Endodermal cell (in vitro differentiated cells): Measurements from ENCODE around the gene TNS3. TPM values are rescaled to one million over a fixed set of nuclear protein-coding genes. Genes with fewer than 3 reads are reported as not detected.

Source experiments
- DNase-seq: peaks from one replicate; pipeline ENCODE4 v3.0.0-alpha.2; 2017
- H3K27ac ChIP-seq: 2 replicates; pipeline ENCODE4 v1.5.1; 2013; ENCODE audit warnings: mild to moderate bottlenecking, low read depth, low read length, moderate library complexity
- H3K27me3 ChIP-seq: 2 replicates; pipeline ENCODE4 v1.6.1; 2013; ENCODE audit warnings: mild to moderate bottlenecking, low read length, moderate library complexity; ENCODE audit not compliant: insufficient read depth, control insufficient read depth, poor library complexity, severe bottlenecking
- H3K36me3 ChIP-seq: 2 replicates; pipeline ENCODE4 v1.7.0; 2013; ENCODE audit warnings: mild to moderate bottlenecking, low read length, moderate library complexity; ENCODE audit not compliant: control insufficient read depth, insufficient read depth
- H3K4me1 ChIP-seq: one replicate; pipeline ENCODE4 v1.7.0; 2013; ENCODE audit warnings: low read length; ENCODE audit not compliant: control insufficient read depth, insufficient read depth
- H3K4me3 ChIP-seq: 2 replicates; pipeline ENCODE4 v1.5.1; 2013; ENCODE audit warnings: mild to moderate bottlenecking, low read length, moderate library complexity
- H3K9ac ChIP-seq: 2 replicates; pipeline ENCODE4 v1.6.1; 2013; ENCODE audit warnings: mild to moderate bottlenecking, low read length, moderate library complexity; ENCODE audit not compliant: poor library complexity, severe bottlenecking; ENCODE audit errors: extremely low read depth
- H3K9me3 ChIP-seq: 2 replicates; pipeline ENCODE4 v1.6.1; 2013; ENCODE audit warnings: mild to moderate bottlenecking, low read length, moderate library complexity; ENCODE audit not compliant: control insufficient read depth
- H3K27ac Mint-ChIP-seq: 2 replicates; pipeline ENCODE4 v1.8.0; 2020; ENCODE audit warnings: mixed read lengths
- H3K27me3 Mint-ChIP-seq: 2 replicates; pipeline ENCODE4 v1.8.0; 2021; ENCODE audit warnings: mild to moderate bottlenecking, mixed read lengths; ENCODE audit not compliant: insufficient read depth
- H3K36me3 Mint-ChIP-seq: 2 replicates; pipeline ENCODE4 v1.8.0; 2020; ENCODE audit warnings: low read depth, mixed read lengths
- H3K4me1 Mint-ChIP-seq: 2 replicates; pipeline ENCODE4 v1.8.0; 2020; ENCODE audit warnings: mixed read lengths
- H3K4me3 Mint-ChIP-seq: 2 replicates; pipeline ENCODE4 v1.8.0; 2020; ENCODE audit warnings: mild to moderate bottlenecking, moderate library complexity, mixed read lengths
- H3K9me3 Mint-ChIP-seq: 2 replicates; pipeline ENCODE4 v1.8.0; 2020; ENCODE audit warnings: mild to moderate bottlenecking, mixed read lengths
- WGBS, 2 experiments: methylation state at CpG; one replicate each; pipeline versions ENCODE4 v1.1.5 to v1.1.7; 2013; ENCODE audit warnings: missing lambda C conversion rate in 2 of 2, mixed read lengths in 1 of 2; ENCODE audit not compliant: insufficient coverage in 1 of 2, insufficient read length in 1 of 2; 5-methylcytosine and 5-hydroxymethylcytosine counted together
- total RNA-seq, 2 donors: library from RNA; stranded (reverse); fragmentation: NEBNext Ultra II Directional in 1 of 2; extraction: Animal tissue kit (Norgen Biotek cat#: 25700) in 1 of 2; gene quantifications; 2 replicates in 1 of 2; 3 replicates in 1 of 2; pipeline ENCODE4 v1.2.1, GENCODE V29; 2021
- TF ChIP-seq, protein P1 (sequence below): fragments of 200-600 bp; sonication (generic); conservative IDR thresholded peaks from 2 replicates; pipeline ENCODE4 v1.5.0; 2021; ENCODE audit warnings: antibody characterized with exemption, mild to moderate bottlenecking

Gene TNS3
- total RNA-seq, 2 donors from 2014 or later = 33.8 to 38.5 TPM

DNA sequence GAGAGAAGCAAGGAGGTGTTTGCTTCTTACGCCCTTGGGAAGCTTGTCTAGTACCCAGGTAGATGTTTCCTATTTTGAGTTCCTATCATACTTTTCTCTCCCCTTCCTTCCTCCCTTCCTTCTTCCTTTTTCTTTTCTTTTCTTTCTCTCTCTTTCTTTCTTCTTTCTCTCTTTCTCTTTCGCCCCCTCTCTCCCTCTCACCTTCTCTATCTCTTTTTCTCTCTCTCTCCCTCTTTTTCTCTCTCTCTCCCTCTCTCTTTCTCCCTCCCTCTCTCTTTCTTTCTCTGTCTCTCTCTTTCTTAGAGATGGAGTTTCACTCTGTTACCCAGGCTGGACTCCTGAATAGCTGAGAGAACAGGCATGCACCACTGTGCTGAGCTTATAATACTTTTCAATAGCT is 322.2 kb downstream of the TNS3 start:
- Histone ChIP-seq H3K27ac (no peak overlapping the region), H3K4me3 (no peak overlapping the region), H3K4me1 (no peaks in the 10 kb centered on the region), H3K27me3 (peaks cover 9% of the 10 kb centered on the region), H3K36me3 (no peaks in the 10 kb centered on the region), H3K9me3 (no peaks in the 10 kb centered on the region), H3K9ac (no peak overlapping the region)
- 92 to 96% methylated on average over 1 to 2 of the region's 2 CpGs for WGBS, 2 experiments
- DNase-seq = no peak
- H3K36me3 Mint-ChIP-seq = no peaks in the 10 kb centered on the region
- H3K27ac Mint-ChIP-seq = no peak overlapping the region
- H3K4me3 Mint-ChIP-seq = no peak overlapping the region
- TF ChIP-seq, protein P1, sequence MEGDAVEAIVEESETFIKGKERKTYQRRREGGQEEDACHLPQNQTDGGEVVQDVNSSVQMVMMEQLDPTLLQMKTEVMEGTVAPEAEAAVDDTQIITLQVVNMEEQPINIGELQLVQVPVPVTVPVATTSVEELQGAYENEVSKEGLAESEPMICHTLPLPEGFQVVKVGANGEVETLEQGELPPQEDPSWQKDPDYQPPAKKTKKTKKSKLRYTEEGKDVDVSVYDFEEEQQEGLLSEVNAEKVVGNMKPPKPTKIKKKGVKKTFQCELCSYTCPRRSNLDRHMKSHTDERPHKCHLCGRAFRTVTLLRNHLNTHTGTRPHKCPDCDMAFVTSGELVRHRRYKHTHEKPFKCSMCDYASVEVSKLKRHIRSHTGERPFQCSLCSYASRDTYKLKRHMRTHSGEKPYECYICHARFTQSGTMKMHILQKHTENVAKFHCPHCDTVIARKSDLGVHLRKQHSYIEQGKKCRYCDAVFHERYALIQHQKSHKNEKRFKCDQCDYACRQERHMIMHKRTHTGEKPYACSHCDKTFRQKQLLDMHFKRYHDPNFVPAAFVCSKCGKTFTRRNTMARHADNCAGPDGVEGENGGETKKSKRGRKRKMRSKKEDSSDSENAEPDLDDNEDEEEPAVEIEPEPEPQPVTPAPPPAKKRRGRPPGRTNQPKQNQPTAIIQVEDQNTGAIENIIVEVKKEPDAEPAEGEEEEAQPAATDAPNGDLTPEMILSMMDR = no peak
- H3K27me3 Mint-ChIP-seq = peaks cover 24% of the 10 kb centered on the region
- H3K4me1 Mint-ChIP-seq = no peaks in the 10 kb centered on the region
- no peaks in the 10 kb centered on the region for H3K9me3 Mint-ChIP-seq

- Histone ChIP-seq H3K27ac (no peak overlapping the region), H3K27me3 (peaks cover 10% of the 10 kb centered on the region), H3K9me3 (no peaks in the 10 kb centered on the region), H3K9ac (no peak overlapping the region), H3K4me1 (peaks cover under 1% of the 10 kb centered on the region), H3K4me3 (no peak overlapping the region), H3K36me3 (no peaks in the 10 kb centered on the region)
- H3K4me1 Mint-ChIP-seq = peaks cover under 1% of the 10 kb centered on the region
- no peak for DNase-seq
- H3K36me3 Mint-ChIP-seq = no peaks in the 10 kb centered on the region
- H3K9me3 Mint-ChIP-seq = no peaks in the 10 kb centered on the region
- peaks cover 28% of the 10 kb centered on the region for H3K27me3 Mint-ChIP-seq
- TF ChIP-seq, protein P1 = no peak
- no peak overlapping the region for H3K4me3 Mint-ChIP-seq
- H3K27ac Mint-ChIP-seq = no peak overlapping the region
- 95 to 100% methylated on average over 1 to 2 of the region's 2 CpGs for WGBS, 2 experiments
These were observed 323.1 kb downstream of the TNS3 start for GRCh38 chr7:47258798-47259197.

GRCh38 chr7:47256016-47256415 is 325.9 kb downstream of the TNS3 start:
- H3K4me1 Mint-ChIP-seq = peaks cover 7% of the 10 kb centered on the region
- peaks cover 5% of the 10 kb centered on the region for H3K4me1 ChIP-seq

More at GRCh38 chr7:47256016-47256415, 325.9 kb downstream of the TNS3 start:
- H3K9me3 Mint-ChIP-seq = peaks cover 4% of the 10 kb centered on the region
- H3K36me3 Mint-ChIP-seq = no peaks in the 10 kb centered on the region
- no peak overlapping the region for H3K4me3 ChIP-seq
- TF ChIP-seq, protein P1 = no peak
- H3K9ac ChIP-seq = no peak overlapping the region
- H3K36me3 ChIP-seq = no peaks in the 10 kb centered on the region
- no peak for DNase-seq
- H3K27me3 ChIP-seq = peaks cover 10% of the 10 kb centered on the region
- H3K27me3 Mint-ChIP-seq = peaks cover 37% of the 10 kb centered on the region
- peaks cover 7% of the 10 kb centered on the region for H3K9me3 ChIP-seq
- H3K27ac ChIP-seq = no peak overlapping the region
- no peak overlapping the region for H3K4me3 Mint-ChIP-seq
- H3K27ac Mint-ChIP-seq = no peak overlapping the region
- WGBS, 2 experiments = 84 to 86% methylated on average over 1 to 4 of the region's 4 CpGs
